ENCODE data around the gene SBNO2. TPM values are rescaled to one million over a fixed set of nuclear protein-coding genes. Genes with fewer than 3 reads are reported as not detected.

Gene SBNO2
- total RNA-seq, 1 experiment from 2014 or later: 51.8 TPM

- Histone ChIP-seq H3K4me1 (ENCODE audit: insufficient read depth, low read length, poor library complexity, severe bottlenecking) (peaks cover 15% of the 10 kb centered on the region), H3K9me3 (ENCODE audit: low read depth, low read length, poor library complexity, severe bottlenecking) (no peaks in the 10 kb centered on the region), H3K4me3 (ENCODE audit: low read depth, low read length, poor library complexity, severe bottlenecking) (no peak overlapping the region), H3K27me3 (replicated peaks; ENCODE audit: insufficient read depth, low read depth, low read length, poor library complexity) (peaks cover 7% of the 10 kb centered on the region), H3K27ac (ENCODE audit: low read depth, low read length, poor library complexity, severe bottlenecking) (no peak overlapping the region), H3K36me3 (ENCODE audit: insufficient read depth, low read length, poor library complexity, severe bottlenecking) (no peaks in the 10 kb centered on the region)
- CTCF ChIA-PET: no interaction called here
- POLR2A ChIA-PET (ENCODE audit: low non-redundant PET): interaction anchor here (0.6 kb wide), 1 partner anchor 18 kb away, joined by 16 read pairs; no protein-coding TSS in a partner anchor
- no peak for DNase-seq (ENCODE audit: low spot score)
- no TSS peak for BruUV-seq (replicated peaks)
- TF ChIP-seq CTCF (conservative IDR thresholded peaks at IDR 0.05; ENCODE audit: low read depth, low read length): no peak
- TF ChIP-seq EZH2 (IDR thresholded peaks at IDR 0.05; ENCODE audit: borderline replicate concordance, low read depth, low read length, poor library complexity, severe bottlenecking): no peak
- intact Hi-C loops (cut with micrococcal nuclease; ENCODE audit: unreplicated experiment): no loop called here
Observed at GRCh38 chr19:1073063-1073955, 100.8 kb downstream of the SBNO2 start.

- Histone ChIP-seq H3K36me3 (ENCODE audit: insufficient read depth, low read length, poor library complexity, severe bottlenecking) (no peaks in the 10 kb centered on the region), H3K27me3 (replicated peaks; ENCODE audit: insufficient read depth, low read depth, low read length, poor library complexity) (peaks cover 7% of the 10 kb centered on the region), H3K4me3 (ENCODE audit: low read depth, low read length, poor library complexity, severe bottlenecking) (no peak overlapping the region), H3K27ac (ENCODE audit: low read depth, low read length, poor library complexity, severe bottlenecking) (no peak overlapping the region), H3K9me3 (ENCODE audit: low read depth, low read length, poor library complexity, severe bottlenecking) (no peaks in the 10 kb centered on the region), H3K4me1 (ENCODE audit: insufficient read depth, low read length, poor library complexity, severe bottlenecking) (peaks cover 22% of the 10 kb centered on the region)
- intact Hi-C loops (cut with micrococcal nuclease; ENCODE audit: unreplicated experiment): no loop called here
- TF ChIP-seq EZH2 (IDR thresholded peaks at IDR 0.05; ENCODE audit: borderline replicate concordance, low read depth, low read length, poor library complexity, severe bottlenecking) (no peak), CTCF (conservative IDR thresholded peaks at IDR 0.05; ENCODE audit: low read depth, low read length) (no peak)
- ChIA-PET POLR2A (ENCODE audit: low non-redundant PET) (interaction anchor here (0.6 kb wide), 2 partner anchors 17 to 200 kb away, joined by 3 to 16 read pairs; no protein-coding TSS in a partner anchor), CTCF (no interaction called here)
- BruUV-seq (replicated peaks): no TSS peak
- no peak for DNase-seq (ENCODE audit: low spot score)
Observed at GRCh38 chr19:1072371-1073015, 101.6 kb downstream of the SBNO2 start.

GRCh38 chr19:1070931-1071791, 102.9 kb downstream of the SBNO2 start:
- peaks cover 27% of the 10 kb centered on the region for H3K4me1 ChIP-seq (ENCODE audit: insufficient read depth, low read length, poor library complexity, severe bottlenecking)
- BruUV-seq (replicated peaks): no TSS peak
- intact Hi-C loops (cut with micrococcal nuclease; ENCODE audit: unreplicated experiment): no loop called here
- ChIA-PET POLR2A (ENCODE audit: low non-redundant PET) (no interaction called here), CTCF (interaction anchor here (1.0 kb wide), 1 partner anchor 31 kb away, joined by 5 read pairs; the partner anchor contains the start of gene ABCA7)
- no peak overlapping the region for H3K27ac ChIP-seq (ENCODE audit: low read depth, low read length, poor library complexity, severe bottlenecking)
- H3K27me3 ChIP-seq (replicated peaks; ENCODE audit: insufficient read depth, low read depth, low read length, poor library complexity): peaks cover 7% of the 10 kb centered on the region
- H3K4me3 ChIP-seq (ENCODE audit: low read depth, low read length, poor library complexity, severe bottlenecking): peak overlapping the region; percentile 32
- DNase-seq (ENCODE audit: low spot score): no peak
- no peaks in the 10 kb centered on the region for H3K9me3 ChIP-seq (ENCODE audit: low read depth, low read length, poor library complexity, severe bottlenecking)
- no peaks in the 10 kb centered on the region for H3K36me3 ChIP-seq (ENCODE audit: insufficient read depth, low read length, poor library complexity, severe bottlenecking)
- TF ChIP-seq EZH2 (IDR thresholded peaks at IDR 0.05; ENCODE audit: borderline replicate concordance, low read depth, low read length, poor library complexity, severe bottlenecking) (no peak), CTCF (conservative IDR thresholded peaks at IDR 0.05; ENCODE audit: low read depth, low read length) (no peak)
